ENCODE measurements around the gene CMIP.

GRCh38 chr16:81618661-81619060, 174.1 kb downstream of the CMIP start:
- no peak for TF ChIP-seq RAD21 (conservative IDR thresholded peaks at IDR 0.05)
- no peak for TF ChIP-seq CTCF (IDR thresholded peaks at IDR 0.05; ENCODE audit: poor library complexity, severe bottlenecking)
- no peak for TF ChIP-seq EP300 (conservative IDR thresholded peaks at IDR 0.05; ENCODE audit: poor library complexity, severe bottlenecking)
- no peak for TF ChIP-seq TAF1 (IDR thresholded peaks at IDR 0.05; ENCODE audit: low read depth)
- TF ChIP-seq EZH2 (IDR thresholded peaks at IDR 0.05; ENCODE audit: borderline replicate concordance, insufficient read depth, low read length, poor library complexity, severe bottlenecking) = no peak
- no peak for TF ChIP-seq POLR2AphosphoS5 (IDR thresholded peaks at IDR 0.05)
- no peak for TF ChIP-seq SMC3 (conservative IDR thresholded peaks at IDR 0.05; ENCODE audit: poor library complexity)
- no peak for TF ChIP-seq MXI1 (conservative IDR thresholded peaks at IDR 0.05; ENCODE audit: poor library complexity, severe bottlenecking)
- no peak for TF ChIP-seq REST (IDR thresholded peaks at IDR 0.05; ENCODE audit: borderline replicate concordance)
